Suprapubic skin (tissue), 4 donors: ENCODE measurements around the gene CCDC85B. TPM values are rescaled to one million over a fixed set of nuclear protein-coding genes. Genes with fewer than 3 reads are reported as not detected.

ENCODE experiments used
- DNase-seq, 2 donors: peaks; one replicate each; pipeline ENCODE4 v3.0.0-alpha.2; 2019; ENCODE audit warnings: low spot score in 2 of 2
- H3K27ac ChIP-seq: fragments of 200-600 bp; sonication (generic); one replicate; pipeline ENCODE4 v1.5.1; 2019
- H3K27me3 ChIP-seq: fragments of 200-600 bp; sonication (generic); one replicate; pipeline ENCODE4 v1.5.1; 2019
- H3K36me3 ChIP-seq: fragments of 200-600 bp; sonication (generic); one replicate; pipeline ENCODE4 v1.5.1; 2019
- H3K4me1 ChIP-seq: fragments of 200-600 bp; sonication (generic); one replicate; pipeline ENCODE4 v1.5.1; 2019
- H3K4me3 ChIP-seq: fragments of 200-600 bp; sonication (generic); one replicate; pipeline ENCODE4 v1.5.1; 2019; ENCODE audit warnings: mild to moderate bottlenecking
- H3K9me3 ChIP-seq: fragments of 200-600 bp; sonication (generic); one replicate; pipeline ENCODE4 v1.5.1; 2019
- EP300 ChIP-seq: sonication (generic); formaldehyde crosslinking; IDR thresholded peaks from one replicate; pipeline ENCODE4 v1.6.1; 2017; ENCODE audit warnings: antibody characterized with exemption
- POLR2A ChIP-seq, 2 donors: fragments of 450-650 bp; IDR thresholded peaks; one replicate each; pipeline ENCODE4 v1.6.1; 2017; ENCODE audit warnings: antibody characterized with exemption in 2 of 2, mild to moderate bottlenecking in 2 of 2, moderate library complexity in 2 of 2
- POLR2AphosphoS5 ChIP-seq, 3 donors: sonication (generic); formaldehyde crosslinking; IDR thresholded peaks; one replicate each; pipeline ENCODE4 v1.6.1; 2017; ENCODE audit warnings: antibody characterized with exemption in 3 of 3
- WGBS: methylation state at CpG from one replicate; pipeline ENCODE4 v1.1.5; 2018; 5-methylcytosine and 5-hydroxymethylcytosine counted together
- total RNA-seq, 4 donors: library from RNA; depleted of rRNA; stranded (reverse); fragments of >200 nt; gene quantifications; one replicate each; pipeline ENCODE4 v1.1.0, GENCODE V29; 2016
- TF ChIP-seq, protein P1 (sequence below), 2 donors: fragments of 200-600 bp in 1 of 2; fragments of 450-650 bp in 1 of 2; sonication (generic) in 1 of 2; IDR thresholded peaks; one replicate each; pipeline ENCODE4 v1.5.1; 2016 to 2019; ENCODE audit warnings: antibody characterized with exemption in 2 of 2, mild to moderate bottlenecking in 1 of 2, moderate library complexity in 1 of 2

The CCDC85B gene
- total RNA-seq, 4 donors from 2014 or later: 16.0 to 35.8 (median 28.0) TPM

DNA sequence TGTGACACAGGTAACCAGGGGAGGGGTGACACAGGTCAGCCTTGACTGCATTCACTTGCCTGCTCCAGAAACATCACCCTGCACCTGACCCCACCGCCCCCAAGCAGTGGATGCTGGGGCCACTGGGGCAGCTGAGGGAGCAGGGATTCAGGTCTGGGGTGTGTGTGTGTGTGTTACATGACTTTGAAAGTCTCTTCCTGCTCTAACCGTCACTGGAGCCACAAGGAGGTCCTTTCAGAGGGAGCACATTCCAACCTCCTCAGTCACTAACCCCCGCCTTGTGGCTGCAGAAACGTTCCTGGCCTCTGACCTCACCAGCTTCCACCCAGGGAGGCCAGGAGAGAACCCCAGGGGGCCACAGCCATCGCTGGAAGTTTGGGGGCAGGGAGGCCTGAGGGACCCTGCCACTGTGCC, 12.6 kb downstream of the CCDC85B start:
- Histone ChIP-seq H3K4me1 (peaks cover 26% of the 10 kb centered on the region), H3K27ac (no peak overlapping the region), H3K9me3 (no peaks in the 10 kb centered on the region), H3K4me3 (no peak overlapping the region), H3K36me3 (no peaks in the 10 kb centered on the region), H3K27me3 (no peaks in the 10 kb centered on the region)
- WGBS: 19% methylated on average over 4 of the region's 5 CpGs
- DNase-seq: no peak
- TF ChIP-seq POLR2A (IDR thresholded peaks at IDR 0.05): no peak
- TF ChIP-seq, protein P1, sequence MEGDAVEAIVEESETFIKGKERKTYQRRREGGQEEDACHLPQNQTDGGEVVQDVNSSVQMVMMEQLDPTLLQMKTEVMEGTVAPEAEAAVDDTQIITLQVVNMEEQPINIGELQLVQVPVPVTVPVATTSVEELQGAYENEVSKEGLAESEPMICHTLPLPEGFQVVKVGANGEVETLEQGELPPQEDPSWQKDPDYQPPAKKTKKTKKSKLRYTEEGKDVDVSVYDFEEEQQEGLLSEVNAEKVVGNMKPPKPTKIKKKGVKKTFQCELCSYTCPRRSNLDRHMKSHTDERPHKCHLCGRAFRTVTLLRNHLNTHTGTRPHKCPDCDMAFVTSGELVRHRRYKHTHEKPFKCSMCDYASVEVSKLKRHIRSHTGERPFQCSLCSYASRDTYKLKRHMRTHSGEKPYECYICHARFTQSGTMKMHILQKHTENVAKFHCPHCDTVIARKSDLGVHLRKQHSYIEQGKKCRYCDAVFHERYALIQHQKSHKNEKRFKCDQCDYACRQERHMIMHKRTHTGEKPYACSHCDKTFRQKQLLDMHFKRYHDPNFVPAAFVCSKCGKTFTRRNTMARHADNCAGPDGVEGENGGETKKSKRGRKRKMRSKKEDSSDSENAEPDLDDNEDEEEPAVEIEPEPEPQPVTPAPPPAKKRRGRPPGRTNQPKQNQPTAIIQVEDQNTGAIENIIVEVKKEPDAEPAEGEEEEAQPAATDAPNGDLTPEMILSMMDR (IDR thresholded peaks at IDR 0.05): no peak
- TF ChIP-seq EP300: no peak
- no peak for TF ChIP-seq POLR2AphosphoS5 (IDR thresholded peaks at IDR 0.05)

GRCh38 chr11:65903715-65904114, 13.2 kb downstream of the CCDC85B start:
- 78% methylated on average over 8 of the region's 8 CpGs for WGBS
- Histone ChIP-seq H3K9me3 (no peaks in the 10 kb centered on the region), H3K4me1 (peaks cover 22% of the 10 kb centered on the region), H3K27ac (no peak overlapping the region), H3K4me3 (no peak overlapping the region), H3K36me3 (no peaks in the 10 kb centered on the region), H3K27me3 (no peaks in the 10 kb centered on the region)
- no peak for DNase-seq
- TF ChIP-seq POLR2A (IDR thresholded peaks at IDR 0.05): no peak
- TF ChIP-seq POLR2AphosphoS5 (IDR thresholded peaks at IDR 0.05): no peak
- TF ChIP-seq, protein P1 (IDR thresholded peaks at IDR 0.05): no peak
- no peak for TF ChIP-seq EP300

GRCh38 chr11:65906602-65907001, 16.1 kb downstream of the CCDC85B start:
- Histone ChIP-seq H3K4me1 (peaks cover 6% of the 10 kb centered on the region), H3K36me3 (no peaks in the 10 kb centered on the region), H3K27ac (no peak overlapping the region), H3K9me3 (no peaks in the 10 kb centered on the region), H3K4me3 (no peak overlapping the region), H3K27me3 (no peaks in the 10 kb centered on the region)
- DNase-seq: no peak
- TF ChIP-seq, protein P1 (IDR thresholded peaks at IDR 0.05): no peak
- TF ChIP-seq EP300: no peak
- no peak for TF ChIP-seq POLR2A (IDR thresholded peaks at IDR 0.05)
- TF ChIP-seq POLR2AphosphoS5 (IDR thresholded peaks at IDR 0.05): no peak
- 85% methylated on average over 5 of the region's 5 CpGs for WGBS

DNA sequence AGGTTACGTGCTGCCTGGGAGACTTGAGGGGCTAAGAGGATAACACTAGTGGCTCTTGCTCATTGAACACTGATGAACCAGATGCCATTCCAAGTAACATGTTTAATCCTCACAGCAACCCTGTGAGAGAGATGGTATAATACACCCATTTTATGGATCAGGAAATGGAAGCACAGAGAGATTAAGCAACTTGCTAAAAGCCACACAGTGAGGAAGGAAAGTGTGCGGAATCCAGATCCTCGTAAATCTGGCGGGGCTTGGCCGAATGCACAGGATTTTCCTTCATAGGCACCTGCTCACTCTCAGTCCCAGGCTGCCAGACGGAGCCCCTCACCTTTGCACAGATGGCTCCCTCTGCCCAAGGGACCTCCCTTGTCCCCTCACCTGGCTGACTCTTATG, 17.4 kb downstream of the CCDC85B start:
- no peak overlapping the region for H3K27ac ChIP-seq
- H3K4me3 ChIP-seq: no peak overlapping the region
- DNase-seq: no peak
- no peaks in the 10 kb centered on the region for H3K36me3 ChIP-seq
- TF ChIP-seq POLR2AphosphoS5 (IDR thresholded peaks at IDR 0.05) (no peak), EP300 (no peak), POLR2A (IDR thresholded peaks at IDR 0.05) (no peak)
- TF ChIP-seq, protein P1 (IDR thresholded peaks at IDR 0.05): no peak
- no peaks in the 10 kb centered on the region for H3K9me3 ChIP-seq
- WGBS: 82% methylated on average over 6 of the region's 6 CpGs
- no peaks in the 10 kb centered on the region for H3K27me3 ChIP-seq
- peaks cover 19% of the 10 kb centered on the region for H3K4me1 ChIP-seq

- Histone ChIP-seq H3K9me3 (no peaks in the 10 kb centered on the region), H3K27ac (peak overlapping the region; percentile 23), H3K27me3 (no peaks in the 10 kb centered on the region), H3K36me3 (no peaks in the 10 kb centered on the region), H3K4me3 (no peak overlapping the region), H3K4me1 (peaks cover 55% of the 10 kb centered on the region)
- TF ChIP-seq POLR2AphosphoS5 (IDR thresholded peaks at IDR 0.05) (peak in 1 of 3 donors; percentile 20), EP300 (no peak)
- 4% methylated on average over 13 of the region's 14 CpGs for WGBS
- DNase-seq: peak; percentile 83 to 89
Observed at GRCh38 chr11:65911682-65912568, 21.5 kb downstream of the CCDC85B start.
